Vagina (tissue), 2 donors: ENCODE measurements around the gene GNG8.

ENCODE experiments used
- POLR2A ChIP-seq, 2 donors: fragments of 450-650 bp; IDR thresholded peaks; one replicate each; pipeline ENCODE4 v1.6.1; 2017; ENCODE audit warnings: antibody characterized with exemption in 2 of 2, mild to moderate bottlenecking in 2 of 2, moderate library complexity in 2 of 2
- POLR2AphosphoS5 ChIP-seq, 2 donors: sonication (generic); formaldehyde crosslinking; IDR thresholded peaks; one replicate each; pipeline ENCODE4 v1.9.0; 2017; ENCODE audit warnings: antibody characterized with exemption in 2 of 2, mild to moderate bottlenecking in 2 of 2, low read depth in 1 of 2; ENCODE audit not compliant: insufficient read depth in 1 of 2

- TF ChIP-seq POLR2A (IDR thresholded peaks at IDR 0.05) (no peak), POLR2AphosphoS5 (IDR thresholded peaks at IDR 0.05; ENCODE audit: insufficient read depth in 1 of 2, low read depth in 1 of 2) (no peak)
Observed at GRCh38 chr19:46670813-46671212, 34.8 kb upstream of the GNG8 start.
